Naive B cell (primary cell): ENCODE results near the gene UFM1. TPM values are rescaled to one million over a fixed set of nuclear protein-coding genes. Genes with fewer than 3 reads are reported as not detected.

Source experiments
- ATAC-seq, 2 donors: fragments of 150-1000 bp; cut with Tn5 transposase; 2 replicates each; pipeline ENCODE4 v1.10.0; 2021; ENCODE audit warnings: low read depth in 2 of 2, mild to moderate bottlenecking in 2 of 2, moderate library complexity in 2 of 2
- DNase-seq: peaks from one replicate; pipeline ENCODE4 v3.0.0; 2022
- H3K27ac Mint-ChIP-seq, 6 donors: one replicate each; pipeline ENCODE4 v1.8.0; 2020 to 2022; ENCODE audit warnings: mild to moderate bottlenecking in 6 of 6, mixed read lengths in 6 of 6, moderate library complexity in 5 of 6, inconsistent platforms in 2 of 6
- H3K27me3 Mint-ChIP-seq, 3 donors: one replicate each; pipeline ENCODE4 v1.8.0; 2021 to 2022; ENCODE audit warnings: mixed read lengths in 3 of 3, mild to moderate bottlenecking in 1 of 3
- H3K36me3 Mint-ChIP-seq, 2 donors: one replicate each; pipeline ENCODE4 v1.8.0; 2020 to 2022; ENCODE audit warnings: mixed read lengths in 2 of 2, inconsistent platforms in 1 of 2, mild to moderate bottlenecking in 1 of 2
- H3K4me1 Mint-ChIP-seq, 3 donors: one replicate each; pipeline ENCODE4 v1.8.0; 2020 to 2022; ENCODE audit warnings: mixed read lengths in 3 of 3, inconsistent platforms in 1 of 3, mild to moderate bottlenecking in 1 of 3, moderate library complexity in 1 of 3
- H3K4me3 Mint-ChIP-seq, 8 donors: one replicate each; pipeline ENCODE4 v1.8.0; 2020 to 2022; ENCODE audit warnings: mild to moderate bottlenecking in 8 of 8, mixed read lengths in 8 of 8, moderate library complexity in 8 of 8, inconsistent platforms in 2 of 8
- H3K9me3 Mint-ChIP-seq, 7 donors: one replicate each; pipeline ENCODE4 v1.8.0; 2020 to 2022; ENCODE audit warnings: mixed read lengths in 7 of 7, mild to moderate bottlenecking in 5 of 7, inconsistent platforms in 2 of 7, moderate library complexity in 1 of 7
- polyA plus RNA-seq, 6 donors: library from polyadenylated mRNA; unstranded; fragments of 300-500 nt; fragmentation: Illumina TruSeq; gene quantifications; one replicate each; pipeline ENCODE4 v1.2.3, GENCODE V29; 2021; ENCODE audit warnings: low read depth in 6 of 6

The UFM1 gene
- polyA plus RNA-seq, 6 donors from 2014 or later: 65.2 to 85.5 (median 72.8) TPM

DNA sequence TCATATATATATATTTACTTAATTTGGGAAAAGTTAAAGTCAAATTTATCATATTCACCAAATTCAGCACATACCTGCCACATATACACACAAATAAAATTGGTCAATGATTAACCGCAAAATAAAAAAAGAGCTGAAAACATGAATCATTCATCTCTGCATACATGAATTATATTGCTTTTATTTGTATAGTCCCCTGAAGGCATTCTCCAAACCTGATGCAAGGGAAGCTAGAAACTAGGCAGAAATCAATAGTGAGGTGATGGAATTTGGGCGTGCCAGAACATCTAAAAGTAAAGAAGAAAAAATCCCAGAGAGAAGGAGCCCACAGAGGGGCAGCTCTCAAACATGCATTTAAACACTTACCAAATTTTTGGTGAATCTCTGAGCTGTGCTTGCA lies 60.1 kb downstream of the UFM1 start:
- Mint-ChIP-seq H3K4me3 (no peak overlapping the region), H3K4me1 (no peaks in the 10 kb centered on the region), H3K27ac (no peak overlapping the region), H3K9me3 (no peaks in the 10 kb centered on the region), H3K27me3 (peaks cover 0 to 11% (median 7%) of the 10 kb centered on the region in 3 donors), H3K36me3 (no peaks in the 10 kb centered on the region)
- DNase-seq (no peak), ATAC-seq (no peak)

GRCh38 chr13:38412266-38412665 lies 62.6 kb downstream of the UFM1 start:
- no peak overlapping the region for H3K27ac Mint-ChIP-seq
- no peaks in the 10 kb centered on the region for H3K9me3 Mint-ChIP-seq
- no peak overlapping the region for H3K4me3 Mint-ChIP-seq
- H3K36me3 Mint-ChIP-seq: no peaks in the 10 kb centered on the region
- ATAC-seq (no peak), DNase-seq (no peak)
- peaks cover 0 to 11% (median 7%) of the 10 kb centered on the region in 3 donors for H3K27me3 Mint-ChIP-seq
- peaks cover 0 to 10% (median 0%) of the 10 kb centered on the region in 3 donors for H3K4me1 Mint-ChIP-seq
